ENCODE data around the gene NFIA. TPM values are rescaled to one million over a fixed set of nuclear protein-coding genes. Genes with fewer than 3 reads are reported as not detected.

The NFIA gene
- total RNA-seq, 1 experiment from 2014 or later, result 65.4 TPM

GRCh38 chr1:61393575-61393974, 311.2 kb downstream of the NFIA start:
- Histone ChIP-seq H3K4me3 (ENCODE audit: low read depth, low read length, poor library complexity, severe bottlenecking) (no peak overlapping the region), H3K4me1 (ENCODE audit: insufficient read depth, low read length, poor library complexity, severe bottlenecking) (peaks cover 17% of the 10 kb centered on the region), H3K9me3 (ENCODE audit: low read depth, low read length, poor library complexity, severe bottlenecking) (peaks cover 3% of the 10 kb centered on the region), H3K36me3 (ENCODE audit: insufficient read depth, low read length, poor library complexity, severe bottlenecking) (peaks cover 12% of the 10 kb centered on the region), H3K27ac (ENCODE audit: low read depth, low read length, poor library complexity, severe bottlenecking) (no peak overlapping the region), H3K27me3 (replicated peaks; ENCODE audit: insufficient read depth, low read depth, low read length, poor library complexity) (no peaks in the 10 kb centered on the region)
- BruUV-seq (replicated peaks), result no TSS peak
- DNase-seq (ENCODE audit: low spot score), result no peak
- POLR2A ChIA-PET (ENCODE audit: low non-redundant PET), result interaction anchor here (0.5 kb wide), 1 partner anchor 113 kb away, joined by 3 read pairs; no protein-coding TSS in a partner anchor
- TF ChIP-seq CTCF (conservative IDR thresholded peaks at IDR 0.05; ENCODE audit: low read depth, low read length) (no peak), EZH2 (IDR thresholded peaks at IDR 0.05; ENCODE audit: borderline replicate concordance, low read depth, low read length, poor library complexity, severe bottlenecking) (no peak)
- intact Hi-C loops (cut with micrococcal nuclease; ENCODE audit: unreplicated experiment), result no loop called here
- CTCF ChIA-PET, result no interaction called here

DNA sequence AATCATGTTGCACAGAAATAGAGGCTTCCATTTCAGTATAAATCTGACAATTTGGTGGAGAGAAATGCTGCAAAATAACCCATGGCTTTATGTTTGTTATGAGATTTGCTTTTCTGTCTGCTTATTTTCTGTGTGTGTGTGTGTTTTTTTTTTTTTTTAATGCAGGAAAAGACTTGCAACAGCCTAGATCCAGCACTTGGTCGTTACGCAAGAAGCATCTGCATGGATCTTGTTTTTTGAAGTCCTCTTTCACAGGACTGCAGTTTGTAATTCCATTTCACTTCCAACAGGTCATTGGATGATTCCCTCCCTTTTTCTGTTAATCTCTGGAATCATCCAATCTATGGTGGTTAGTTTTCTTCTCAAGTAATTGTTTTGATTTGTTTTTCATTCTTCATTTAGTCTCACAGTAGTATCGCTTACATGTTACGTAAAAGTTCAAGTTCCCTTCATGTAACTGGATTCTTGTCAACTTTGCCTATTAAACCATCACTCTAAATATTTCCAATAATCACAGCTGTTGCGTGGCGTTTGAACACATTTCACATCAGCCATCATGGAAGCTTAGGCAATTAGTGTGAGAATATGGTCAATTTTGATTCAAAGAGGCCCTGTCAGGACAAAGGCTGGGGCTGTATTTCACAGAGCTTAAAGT, 312.9 kb downstream of the NFIA start:
- intact Hi-C loops (cut with micrococcal nuclease; ENCODE audit: unreplicated experiment), result no loop called here
- DNase-seq (ENCODE audit: low spot score), result no peak
- no peaks in the 10 kb centered on the region for H3K36me3 ChIP-seq (ENCODE audit: insufficient read depth, low read length, poor library complexity, severe bottlenecking)
- ChIA-PET POLR2A (ENCODE audit: low non-redundant PET) (no interaction called here), CTCF (no interaction called here)
- H3K9me3 ChIP-seq (ENCODE audit: low read depth, low read length, poor library complexity, severe bottlenecking), result no peaks in the 10 kb centered on the region
- H3K4me3 ChIP-seq (ENCODE audit: low read depth, low read length, poor library complexity, severe bottlenecking), result no peak overlapping the region
- peaks cover 17% of the 10 kb centered on the region for H3K4me1 ChIP-seq (ENCODE audit: insufficient read depth, low read length, poor library complexity, severe bottlenecking)
- BruUV-seq (replicated peaks), result no TSS peak
- H3K27ac ChIP-seq (ENCODE audit: low read depth, low read length, poor library complexity, severe bottlenecking), result no peak overlapping the region
- TF ChIP-seq CTCF (conservative IDR thresholded peaks at IDR 0.05; ENCODE audit: low read depth, low read length) (no peak), EZH2 (IDR thresholded peaks at IDR 0.05; ENCODE audit: borderline replicate concordance, low read depth, low read length, poor library complexity, severe bottlenecking) (no peak)
- H3K27me3 ChIP-seq (replicated peaks; ENCODE audit: insufficient read depth, low read depth, low read length, poor library complexity), result no peaks in the 10 kb centered on the region

- Histone ChIP-seq H3K4me3 (ENCODE audit: low read depth, low read length, poor library complexity, severe bottlenecking) (no peak overlapping the region), H3K4me1 (ENCODE audit: insufficient read depth, low read length, poor library complexity, severe bottlenecking) (peaks cover 11% of the 10 kb centered on the region), H3K27me3 (replicated peaks; ENCODE audit: insufficient read depth, low read depth, low read length, poor library complexity) (no peaks in the 10 kb centered on the region), H3K9me3 (ENCODE audit: low read depth, low read length, poor library complexity, severe bottlenecking) (no peaks in the 10 kb centered on the region), H3K27ac (ENCODE audit: low read depth, low read length, poor library complexity, severe bottlenecking) (no peak overlapping the region), H3K36me3 (ENCODE audit: insufficient read depth, low read length, poor library complexity, severe bottlenecking) (no peaks in the 10 kb centered on the region)
- intact Hi-C loops (cut with micrococcal nuclease; ENCODE audit: unreplicated experiment), result no loop called here
- no TSS peak for BruUV-seq (replicated peaks)
- DNase-seq (ENCODE audit: low spot score), result no peak
- TF ChIP-seq EZH2 (IDR thresholded peaks at IDR 0.05; ENCODE audit: borderline replicate concordance, low read depth, low read length, poor library complexity, severe bottlenecking) (no peak), CTCF (conservative IDR thresholded peaks at IDR 0.05; ENCODE audit: low read depth, low read length) (no peak)
- POLR2A ChIA-PET (ENCODE audit: low non-redundant PET), result no interaction called here
- CTCF ChIA-PET, result no interaction called here
Observed at GRCh38 chr1:61397495-61397894, 315.1 kb downstream of the NFIA start.
